Neural progenitor cell (in vitro differentiated cells): Measurements from ENCODE around the gene SYNPR. TPM values are rescaled to one million over a fixed set of nuclear protein-coding genes. Genes with fewer than 3 reads are reported as not detected.

Experiments used
- DNase-seq: peaks from one replicate; pipeline ENCODE4 v3.0.0-alpha.2; 2016; ENCODE audit warnings: low spot score
- H2AFZ ChIP-seq: fragments of 200-600 bp; sonication (generic); replicated peaks from 2 replicates; pipeline ENCODE4 v1.6.1; 2016; ENCODE audit warnings: antibody characterized with exemption
- H3F3A ChIP-seq: fragments of 200-600 bp; sonication (generic); 2 replicates; pipeline ENCODE4 v1.6.1; 2016; ENCODE audit warnings: antibody characterized with exemption, low read depth
- H3K27ac ChIP-seq: fragments of 200-600 bp; sonication (generic); 2 replicates; pipeline ENCODE4 v1.5.1; 2016; ENCODE audit warnings: mild to moderate bottlenecking
- H3K27me3 ChIP-seq: fragments of 200-600 bp; sonication (generic); 2 replicates; pipeline ENCODE4 v1.6.1; 2016; ENCODE audit warnings: mild to moderate bottlenecking, moderate library complexity
- H3K36me3 ChIP-seq: fragments of 200-600 bp; sonication (generic); 2 replicates; pipeline ENCODE4 v1.5.1; 2016
- H3K4me1 ChIP-seq: fragments of 200-600 bp; sonication (generic); 2 replicates; pipeline ENCODE4 v1.6.1; 2016; ENCODE audit warnings: mixed run types
- H3K4me2 ChIP-seq: fragments of 200-600 bp; sonication (generic); 2 replicates; pipeline ENCODE4 v1.6.1; 2016
- H3K4me3 ChIP-seq: fragments of 200-600 bp; sonication (generic); 2 replicates; pipeline ENCODE4 v1.5.1; 2016
- H3K79me2 ChIP-seq: fragments of 200-600 bp; sonication (generic); 2 replicates; pipeline ENCODE4 v1.6.1; 2016; ENCODE audit warnings: low read depth
- H3K9ac ChIP-seq: fragments of 200-600 bp; sonication (generic); 2 replicates; pipeline ENCODE4 v1.6.1; 2016
- H3K9me3 ChIP-seq: fragments of 200-600 bp; sonication (generic); 2 replicates; pipeline ENCODE4 v1.5.1; 2016; ENCODE audit warnings: low read depth
- H4K20me1 ChIP-seq: fragments of 200-600 bp; sonication (generic); 2 replicates; pipeline ENCODE4 v1.6.1; 2016; ENCODE audit warnings: low read depth
- H3K27ac Mint-ChIP-seq: 3 replicates; pipeline ENCODE4 v1.8.0; 2021; ENCODE audit warnings: mixed read lengths
- H3K27me3 Mint-ChIP-seq: 2 replicates; pipeline ENCODE4 v1.8.0; 2022; ENCODE audit warnings: low read depth, mild to moderate bottlenecking, inconsistent platforms, moderate library complexity, mixed read lengths; ENCODE audit not compliant: insufficient read depth
- H3K36me3 Mint-ChIP-seq: 3 replicates; pipeline ENCODE4 v1.8.0; 2021; ENCODE audit warnings: mixed read lengths
- H3K4me1 Mint-ChIP-seq: 3 replicates; pipeline ENCODE4 v1.8.0; 2021; ENCODE audit warnings: mixed read lengths
- H3K4me3 Mint-ChIP-seq: 3 replicates; pipeline ENCODE4 v1.8.0; 2021; ENCODE audit warnings: mild to moderate bottlenecking, moderate library complexity, mixed read lengths
- H3K9me3 Mint-ChIP-seq: 3 replicates; pipeline ENCODE4 v1.8.0; 2020; ENCODE audit warnings: mixed read lengths
- EZH2 ChIP-seq: fragments of 200-600 bp; sonication (generic); IDR thresholded peaks from 2 replicates; pipeline ENCODE4 v1.6.1; 2017; ENCODE audit warnings: antibody characterized with exemption, mild to moderate bottlenecking, moderate library complexity
- EZH2phosphoT487 ChIP-seq: fragments of 200-600 bp; sonication (generic); IDR thresholded peaks from 2 replicates; pipeline ENCODE4 v1.6.1; 2017; ENCODE audit warnings: antibody characterized with exemption
- total RNA-seq: library from RNA; depleted of rRNA; stranded (reverse); fragments of >200 nt; gene quantifications from 2 replicates; pipeline ENCODE4 v1.2.3, GENCODE V29; 2015; ENCODE audit warnings: low replicate concordance
- TF ChIP-seq, protein P1 (sequence below): fragments of 200-600 bp; sonication (generic); IDR thresholded peaks from 2 replicates; pipeline ENCODE4 v1.5.1; 2017; ENCODE audit warnings: antibody characterized with exemption, mild to moderate bottlenecking

The SYNPR gene
- total RNA-seq, 1 donor from 2014 or later = 0.30 TPM

DNA sequence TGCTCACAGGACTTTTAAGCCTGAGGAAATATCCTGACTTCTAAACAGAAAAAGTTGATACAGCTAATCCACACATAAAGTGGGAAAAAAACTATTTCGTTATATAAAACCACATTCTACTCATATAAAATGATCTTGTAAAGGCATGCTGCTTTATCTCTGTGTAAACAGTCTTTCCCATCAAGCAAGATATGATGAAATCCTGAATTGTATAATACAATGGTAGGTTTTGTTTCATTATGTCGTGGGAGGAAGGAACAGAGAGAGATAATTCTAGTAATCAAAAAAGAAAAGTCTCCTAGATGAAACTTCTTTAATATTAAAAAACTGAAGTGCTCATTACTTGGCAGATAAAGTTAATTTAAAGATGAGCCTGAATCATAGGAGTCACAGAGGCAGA, 281.8 kb downstream of the SYNPR start:
- no peaks in the 10 kb centered on the region for H3K9me3 ChIP-seq
- H3K27ac Mint-ChIP-seq = no peak overlapping the region
- H3K27ac ChIP-seq = no peak overlapping the region
- no peaks in the 10 kb centered on the region for H3K27me3 ChIP-seq
- H3K4me3 Mint-ChIP-seq = no peak overlapping the region
- H3K4me1 ChIP-seq = no peaks in the 10 kb centered on the region
- no peaks in the 10 kb centered on the region for H3K27me3 Mint-ChIP-seq
- no peaks in the 10 kb centered on the region for H3K36me3 ChIP-seq
- H3K79me2 ChIP-seq = no peaks in the 10 kb centered on the region
- no peak for DNase-seq
- no peak overlapping the region for H3K9ac ChIP-seq
- TF ChIP-seq EZH2 = no peak
- TF ChIP-seq, protein P1, sequence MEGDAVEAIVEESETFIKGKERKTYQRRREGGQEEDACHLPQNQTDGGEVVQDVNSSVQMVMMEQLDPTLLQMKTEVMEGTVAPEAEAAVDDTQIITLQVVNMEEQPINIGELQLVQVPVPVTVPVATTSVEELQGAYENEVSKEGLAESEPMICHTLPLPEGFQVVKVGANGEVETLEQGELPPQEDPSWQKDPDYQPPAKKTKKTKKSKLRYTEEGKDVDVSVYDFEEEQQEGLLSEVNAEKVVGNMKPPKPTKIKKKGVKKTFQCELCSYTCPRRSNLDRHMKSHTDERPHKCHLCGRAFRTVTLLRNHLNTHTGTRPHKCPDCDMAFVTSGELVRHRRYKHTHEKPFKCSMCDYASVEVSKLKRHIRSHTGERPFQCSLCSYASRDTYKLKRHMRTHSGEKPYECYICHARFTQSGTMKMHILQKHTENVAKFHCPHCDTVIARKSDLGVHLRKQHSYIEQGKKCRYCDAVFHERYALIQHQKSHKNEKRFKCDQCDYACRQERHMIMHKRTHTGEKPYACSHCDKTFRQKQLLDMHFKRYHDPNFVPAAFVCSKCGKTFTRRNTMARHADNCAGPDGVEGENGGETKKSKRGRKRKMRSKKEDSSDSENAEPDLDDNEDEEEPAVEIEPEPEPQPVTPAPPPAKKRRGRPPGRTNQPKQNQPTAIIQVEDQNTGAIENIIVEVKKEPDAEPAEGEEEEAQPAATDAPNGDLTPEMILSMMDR = no peak
- no peak overlapping the region for H3K4me2 ChIP-seq
- no peaks in the 10 kb centered on the region for H4K20me1 ChIP-seq
- H3K9me3 Mint-ChIP-seq = no peaks in the 10 kb centered on the region
- H3K4me1 Mint-ChIP-seq = no peaks in the 10 kb centered on the region
- H2AFZ ChIP-seq = no peak overlapping the region
- no peaks in the 10 kb centered on the region for H3F3A ChIP-seq
- no peaks in the 10 kb centered on the region for H3K36me3 Mint-ChIP-seq
- no peak overlapping the region for H3K4me3 ChIP-seq

DNA sequence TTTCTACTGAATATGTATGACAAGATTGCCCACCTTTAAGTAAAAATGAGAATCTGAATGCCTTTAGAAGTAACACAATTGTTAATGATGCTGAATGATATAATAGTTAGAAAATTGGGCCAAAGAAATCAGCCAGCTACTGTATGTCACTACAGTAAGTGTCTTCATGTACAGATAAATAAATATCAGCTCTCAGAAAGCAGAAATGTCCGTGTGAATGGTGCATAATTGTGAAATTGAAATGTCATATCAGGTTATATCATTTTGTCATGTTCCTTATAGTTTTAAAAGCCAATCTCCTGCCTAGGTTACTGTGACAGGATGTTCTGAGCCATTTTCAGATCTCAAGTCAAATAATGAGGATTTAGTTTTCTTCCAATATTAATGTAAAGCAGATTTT, 283.8 kb downstream of the SYNPR start:
- Histone ChIP-seq H3K4me2 (no peak overlapping the region), H3K9me3 (no peaks in the 10 kb centered on the region), H3K27me3 (no peaks in the 10 kb centered on the region), H4K20me1 (no peaks in the 10 kb centered on the region), H3K79me2 (no peaks in the 10 kb centered on the region), H3F3A (no peaks in the 10 kb centered on the region), H3K9ac (no peak overlapping the region), H2AFZ (no peak overlapping the region), H3K27ac (no peak overlapping the region), H3K4me3 (no peak overlapping the region), H3K4me1 (no peaks in the 10 kb centered on the region), H3K36me3 (no peaks in the 10 kb centered on the region)
- no peak for TF ChIP-seq EZH2
- TF ChIP-seq EZH2phosphoT487 = no peak
- TF ChIP-seq, protein P1 = no peak
- Mint-ChIP-seq H3K4me1 (no peaks in the 10 kb centered on the region), H3K9me3 (no peaks in the 10 kb centered on the region), H3K27ac (no peak overlapping the region), H3K4me3 (no peak overlapping the region), H3K27me3 (no peaks in the 10 kb centered on the region), H3K36me3 (no peaks in the 10 kb centered on the region)
- DNase-seq = no peak

DNA sequence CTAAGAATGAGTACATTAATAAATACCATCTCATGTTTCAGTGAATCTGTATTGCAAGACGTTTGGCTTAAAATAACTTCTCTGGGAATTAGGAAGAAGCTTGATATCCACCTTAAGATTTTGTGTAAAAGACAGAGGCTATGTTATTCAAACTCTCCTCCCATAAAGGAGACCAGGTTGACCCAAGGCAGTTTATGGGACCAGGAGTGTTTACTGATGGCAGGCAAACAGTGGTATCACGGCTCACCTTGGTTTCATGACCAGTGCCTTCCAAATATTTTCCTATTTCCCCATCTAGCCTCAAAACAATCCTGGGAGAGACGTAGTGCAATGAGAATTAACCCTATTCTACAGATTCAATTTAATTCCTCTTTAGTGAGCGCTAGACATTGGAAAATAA, 284.2 kb downstream of the SYNPR start:
- Histone ChIP-seq H2AFZ (no peak overlapping the region), H3K79me2 (no peaks in the 10 kb centered on the region), H3F3A (no peaks in the 10 kb centered on the region), H3K27me3 (no peaks in the 10 kb centered on the region), H4K20me1 (no peaks in the 10 kb centered on the region), H3K4me2 (no peak overlapping the region), H3K27ac (no peak overlapping the region), H3K4me3 (no peak overlapping the region), H3K4me1 (no peaks in the 10 kb centered on the region), H3K9ac (no peak overlapping the region), H3K9me3 (no peaks in the 10 kb centered on the region), H3K36me3 (no peaks in the 10 kb centered on the region)
- H3K27ac Mint-ChIP-seq = no peak overlapping the region
- TF ChIP-seq EZH2 (no peak), EZH2phosphoT487 (no peak)
- TF ChIP-seq, protein P1 = no peak
- no peaks in the 10 kb centered on the region for H3K27me3 Mint-ChIP-seq
- no peak for DNase-seq
- no peaks in the 10 kb centered on the region for H3K4me1 Mint-ChIP-seq
- H3K4me3 Mint-ChIP-seq = no peak overlapping the region
- no peaks in the 10 kb centered on the region for H3K9me3 Mint-ChIP-seq
- H3K36me3 Mint-ChIP-seq = no peaks in the 10 kb centered on the region

DNA sequence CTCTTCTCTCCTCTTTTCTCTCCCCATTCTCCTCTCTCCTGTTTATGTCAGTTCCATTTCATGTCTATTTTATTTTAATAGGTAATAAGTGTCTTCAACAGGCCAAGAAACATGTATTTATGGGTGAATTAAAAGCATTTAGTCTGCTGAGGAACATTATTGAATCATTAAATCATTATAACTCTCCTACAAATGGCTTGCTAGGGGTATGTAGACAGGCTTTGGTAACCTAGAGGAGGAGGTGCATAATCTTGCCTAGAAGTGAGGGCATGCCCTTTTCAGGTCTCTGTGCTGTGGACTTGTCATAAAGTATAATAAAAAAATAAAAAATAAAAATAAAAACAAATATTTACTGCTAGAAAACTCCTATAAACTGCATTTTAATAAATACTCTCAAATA, 285.5 kb downstream of the SYNPR start:
- Histone ChIP-seq H3K4me3 (no peak overlapping the region), H4K20me1 (no peaks in the 10 kb centered on the region), H3K4me2 (no peak overlapping the region), H3K9ac (no peak overlapping the region), H3K27me3 (no peaks in the 10 kb centered on the region), H3K79me2 (no peaks in the 10 kb centered on the region), H3K9me3 (no peaks in the 10 kb centered on the region), H3F3A (no peaks in the 10 kb centered on the region), H2AFZ (no peak overlapping the region), H3K4me1 (no peaks in the 10 kb centered on the region), H3K27ac (no peak overlapping the region), H3K36me3 (no peaks in the 10 kb centered on the region)
- Mint-ChIP-seq H3K36me3 (no peaks in the 10 kb centered on the region), H3K4me1 (no peaks in the 10 kb centered on the region), H3K9me3 (no peaks in the 10 kb centered on the region), H3K4me3 (no peak overlapping the region), H3K27ac (no peak overlapping the region), H3K27me3 (no peaks in the 10 kb centered on the region)
- TF ChIP-seq, protein P1 = no peak
- TF ChIP-seq EZH2 = no peak
- TF ChIP-seq EZH2phosphoT487 = no peak
- no peak for DNase-seq
